Measurements from ENCODE around the gene RDH16.

The RDH16 gene

GRCh38 chr12:56932146-56932545 lies 25.3 kb downstream of the RDH16 start:
- no peak for TF ChIP-seq CTCF (IDR thresholded peaks at IDR 0.05; ENCODE audit: extremely low read depth, missing control alignments)
- no peak for DNase-seq (ENCODE audit: low spot score)

- TF ChIP-seq CTCF (IDR thresholded peaks at IDR 0.05; ENCODE audit: extremely low read depth, missing control alignments): no peak
- no peak for DNase-seq (ENCODE audit: low spot score)
Observed at GRCh38 chr12:56931474-56931978, 25.9 kb downstream of the RDH16 start.

- no peak for TF ChIP-seq CTCF (IDR thresholded peaks at IDR 0.05; ENCODE audit: extremely low read depth, missing control alignments)
Observed at GRCh38 chr12:56930241-56930640, 27.2 kb downstream of the RDH16 start.

GRCh38 chr12:56929780-56930179 lies 27.6 kb downstream of the RDH16 start:
- no peak for TF ChIP-seq CTCF (IDR thresholded peaks at IDR 0.05; ENCODE audit: extremely low read depth, missing control alignments)
- no peak for DNase-seq (ENCODE audit: low spot score)

More at GRCh38 chr12:56930241-56930640, 27.2 kb downstream of the RDH16 start:
- no peak for DNase-seq (ENCODE audit: low spot score)

GRCh38 chr12:56928262-56928661 lies 29.1 kb downstream of the RDH16 start:
- TF ChIP-seq CTCF (IDR thresholded peaks at IDR 0.05; ENCODE audit: extremely low read depth, missing control alignments): no peak

GRCh38 chr12:56927281-56927680 lies 30.1 kb downstream of the RDH16 start:
- no peak for TF ChIP-seq CTCF (IDR thresholded peaks at IDR 0.05; ENCODE audit: extremely low read depth, missing control alignments)

More at GRCh38 chr12:56928262-56928661, 29.1 kb downstream of the RDH16 start:
- DNase-seq (ENCODE audit: low spot score): no peak

GRCh38 chr12:56922031-56922430 lies 35.4 kb downstream of the RDH16 start:
- DNase-seq (ENCODE audit: low spot score): no peak
- no peak for TF ChIP-seq CTCF (IDR thresholded peaks at IDR 0.05; ENCODE audit: extremely low read depth, missing control alignments)

More at GRCh38 chr12:56927281-56927680, 30.1 kb downstream of the RDH16 start:
- no peak for DNase-seq (ENCODE audit: low spot score)

Measured in GM20000 (cell line).